Measurements from ENCODE around the gene ZNF503. TPM values are rescaled to one million over a fixed set of nuclear protein-coding genes. Genes with fewer than 3 reads are reported as not detected.
A peak's percentile ranks its signal among the peaks of the same experiment; 100 is the strongest.

ZNF503 gene
- total RNA-seq, 4 donors from 2014 or later = 5.7 to 7.6 (median 6.6) TPM

GRCh38 chr10:75408911-75409885, 7.6 kb upstream of the ZNF503 start:
- 2% methylated on average over 38 of the region's 76 CpGs for WGBS
- Histone ChIP-seq H3K4me3 (peak overlapping the region; percentile 80), H3K27ac (peak overlapping the region; percentile 92), H3K9me3 (no peaks in the 10 kb centered on the region), H3K36me3 (no peaks in the 10 kb centered on the region), H3K4me1 (peaks cover 45% of the 10 kb centered on the region), H3K27me3 (peaks cover 6% of the 10 kb centered on the region)
- peak; percentile 87 to 88 for DNase-seq (ENCODE audit: low spot score in 2 of 2)
- TF ChIP-seq POLR2A (IDR thresholded peaks at IDR 0.05) (no peak), CTCF (IDR thresholded peaks at IDR 0.05) (peak in 1 of 2 donors; percentile 5)

GRCh38 chr10:75408509-75408875, 6.9 kb upstream of the ZNF503 start:
- no peak for TF ChIP-seq POLR2A (IDR thresholded peaks at IDR 0.05)
- no peak for TF ChIP-seq EP300 (IDR thresholded peaks at IDR 0.05)
- TF ChIP-seq CTCF (IDR thresholded peaks at IDR 0.05) = no peak
- TF ChIP-seq POLR2AphosphoS5 (IDR thresholded peaks at IDR 0.05) = no peak
- Histone ChIP-seq H3K4me3 (peak overlapping the region; percentile 80), H3K9me3 (no peaks in the 10 kb centered on the region), H3K27ac (peak overlapping the region; percentile 92), H3K4me1 (peaks cover 52% of the 10 kb centered on the region), H3K36me3 (no peaks in the 10 kb centered on the region), H3K27me3 (peaks cover 7% of the 10 kb centered on the region)
- DNase-seq (ENCODE audit: low spot score in 2 of 2) = no peak
- WGBS = 5% methylated on average over 27 of the region's 27 CpGs

GRCh38 chr10:75407713-75408508, 6.3 kb upstream of the ZNF503 start:
- H3K4me3 ChIP-seq = peak overlapping the region; percentile 80
- WGBS = 5% methylated on average over 39 of the region's 68 CpGs
- peaks cover 7% of the 10 kb centered on the region for H3K27me3 ChIP-seq
- TF ChIP-seq EP300 (IDR thresholded peaks at IDR 0.05) (no peak), POLR2A (IDR thresholded peaks at IDR 0.05) (no peak), CTCF (IDR thresholded peaks at IDR 0.05) (no peak), POLR2AphosphoS5 (IDR thresholded peaks at IDR 0.05) (no peak)
- peak overlapping the region; percentile 92 for H3K27ac ChIP-seq
- H3K36me3 ChIP-seq = no peaks in the 10 kb centered on the region
- peaks cover 57% of the 10 kb centered on the region for H3K4me1 ChIP-seq
- no peaks in the 10 kb centered on the region for H3K9me3 ChIP-seq
- DNase-seq (ENCODE audit: low spot score in 2 of 2) = no peak

GRCh38 chr10:75407224-75407712, 5.7 kb upstream of the ZNF503 start:
- no peak for DNase-seq (ENCODE audit: low spot score in 2 of 2)
- WGBS = 54% methylated on average over 37 of the region's 37 CpGs
- no peaks in the 10 kb centered on the region for H3K9me3 ChIP-seq
- H3K27me3 ChIP-seq = peaks cover 7% of the 10 kb centered on the region
- TF ChIP-seq CTCF (IDR thresholded peaks at IDR 0.05) = no peak
- no peak for TF ChIP-seq EP300 (IDR thresholded peaks at IDR 0.05)
- TF ChIP-seq POLR2AphosphoS5 (IDR thresholded peaks at IDR 0.05) = no peak
- peak overlapping the region; percentile 80 for H3K4me3 ChIP-seq
- peak overlapping the region; percentile 92 for H3K27ac ChIP-seq
- H3K4me1 ChIP-seq = peaks cover 57% of the 10 kb centered on the region
- H3K36me3 ChIP-seq = no peaks in the 10 kb centered on the region
